Upper lobe of left lung (tissue), 6 donors: ENCODE measurements around the gene CERS6. TPM values are rescaled to one million over a fixed set of nuclear protein-coding genes. Genes with fewer than 3 reads are reported as not detected.
"Not testable (repeated sequence)": the region's sequence is repeated elsewhere in the genome, so short reads cannot be mapped to it uniquely, and the experiment has no call there.

Experiments
- ATAC-seq, 2 donors: fragments of 200-7000 bp; cut with Tn5 transposase; one replicate each; pipeline ENCODE4 v1.9.1; 2022; ENCODE audit warnings: mild to moderate bottlenecking in 2 of 2, moderate library complexity in 2 of 2; ENCODE audit not compliant: low FRiP score in 2 of 2
- DNase-seq, 2 donors: peaks; one replicate each; pipeline ENCODE4 v3.0.0-alpha.2; 2019 to 2020
- H3K27ac ChIP-seq, 4 donors: fragments of 200-600 bp; sonication (generic); one replicate each; pipeline ENCODE4 v1.5.1; 2016 to 2019
- H3K27me3 ChIP-seq, 4 donors: fragments of 200-600 bp; sonication (generic); one replicate each; pipeline ENCODE4 v1.5.1; 2017 to 2019
- H3K36me3 ChIP-seq, 4 donors: fragments of 200-600 bp; sonication (generic); one replicate each; pipeline ENCODE4 v1.5.1; 2016 to 2019
- H3K4me1 ChIP-seq, 4 donors: fragments of 200-600 bp; sonication (generic); one replicate each; pipeline ENCODE4 v1.5.1; 2018 to 2019
- H3K4me3 ChIP-seq, 4 donors: fragments of 200-600 bp; sonication (generic); one replicate each; pipeline ENCODE4 v1.5.1; 2017 to 2019; ENCODE audit warnings: mild to moderate bottlenecking in 2 of 4, moderate library complexity in 1 of 4
- H3K9me3 ChIP-seq, 4 donors: fragments of 200-600 bp; sonication (generic); one replicate each; pipeline ENCODE4 v1.5.1; 2018 to 2019
- CTCF ChIP-seq, 6 experiments: fragments of 450-650 bp in 4 of 6; fragments of 200-600 bp in 2 of 6; sonication (generic) in 2 of 6; IDR thresholded peaks; one replicate each; pipeline ENCODE4 v1.5.1; 2016 to 2019; ENCODE audit warnings: antibody characterized with exemption in 6 of 6
- EP300 ChIP-seq, 4 donors: sonication (generic); formaldehyde crosslinking; IDR thresholded peaks; one replicate each; pipeline ENCODE4 v1.5.1; 2017; ENCODE audit warnings: antibody characterized with exemption in 4 of 4, control low read depth in 2 of 4
- POLR2A ChIP-seq, 4 donors: fragments of 450-650 bp; IDR thresholded peaks; one replicate each; pipeline ENCODE4 v1.5.1; 2016 to 2017; ENCODE audit warnings: antibody characterized with exemption in 4 of 4, mild to moderate bottlenecking in 2 of 4
- POLR2AphosphoS5 ChIP-seq, 2 donors: sonication (generic); formaldehyde crosslinking; IDR thresholded peaks; one replicate each; pipeline ENCODE4 v1.5.1; 2017; ENCODE audit warnings: antibody characterized with exemption in 2 of 2
- WGBS, 2 donors: methylation state at CpG; one replicate each; pipeline ENCODE4 v1.1.5; 2017 to 2018; 5-methylcytosine and 5-hydroxymethylcytosine counted together
- total RNA-seq, 6 donors: library from RNA; depleted of rRNA in 4 of 6; stranded (reverse); fragments of >200 nt in 4 of 6; gene quantifications; one replicate each; pipeline versions ENCODE4 v1.1.0 to v1.2.1, GENCODE V29; 2016 to 2021
- donor health status: DM: no; HTN: no; CAD: no; lungs with moderate emphysema.
- donor health status: DM: no; HTN: yes; CAD: no; lungs with severe emphysema.

Gene CERS6
- total RNA-seq, 6 donors from 2014 or later, result 7.3 to 24.7 (median 16.6) TPM

GRCh38 chr2:168486477-168486876 lies 30.4 kb downstream of the CERS6 start:
- no peaks in the 10 kb centered on the region for H3K9me3 ChIP-seq
- no peaks in the 10 kb centered on the region for H3K36me3 ChIP-seq
- peaks cover 0 to 9% (median 3%) of the 10 kb centered on the region in 4 donors for H3K4me1 ChIP-seq
- TF ChIP-seq CTCF (IDR thresholded peaks at IDR 0.05) (no peak), EP300 (IDR thresholded peaks at IDR 0.05) (no peak), POLR2A (IDR thresholded peaks at IDR 0.05) (no peak), POLR2AphosphoS5 (IDR thresholded peaks at IDR 0.05) (no peak)
- H3K4me3 ChIP-seq, result no peak overlapping the region
- ATAC-seq (no peak), DNase-seq (no peak)
- 86 to 98% methylated on average over 3 of the region's 3 CpGs for WGBS, 2 donors
- H3K27ac ChIP-seq, result no peak overlapping the region
- no peaks in the 10 kb centered on the region for H3K27me3 ChIP-seq

DNA sequence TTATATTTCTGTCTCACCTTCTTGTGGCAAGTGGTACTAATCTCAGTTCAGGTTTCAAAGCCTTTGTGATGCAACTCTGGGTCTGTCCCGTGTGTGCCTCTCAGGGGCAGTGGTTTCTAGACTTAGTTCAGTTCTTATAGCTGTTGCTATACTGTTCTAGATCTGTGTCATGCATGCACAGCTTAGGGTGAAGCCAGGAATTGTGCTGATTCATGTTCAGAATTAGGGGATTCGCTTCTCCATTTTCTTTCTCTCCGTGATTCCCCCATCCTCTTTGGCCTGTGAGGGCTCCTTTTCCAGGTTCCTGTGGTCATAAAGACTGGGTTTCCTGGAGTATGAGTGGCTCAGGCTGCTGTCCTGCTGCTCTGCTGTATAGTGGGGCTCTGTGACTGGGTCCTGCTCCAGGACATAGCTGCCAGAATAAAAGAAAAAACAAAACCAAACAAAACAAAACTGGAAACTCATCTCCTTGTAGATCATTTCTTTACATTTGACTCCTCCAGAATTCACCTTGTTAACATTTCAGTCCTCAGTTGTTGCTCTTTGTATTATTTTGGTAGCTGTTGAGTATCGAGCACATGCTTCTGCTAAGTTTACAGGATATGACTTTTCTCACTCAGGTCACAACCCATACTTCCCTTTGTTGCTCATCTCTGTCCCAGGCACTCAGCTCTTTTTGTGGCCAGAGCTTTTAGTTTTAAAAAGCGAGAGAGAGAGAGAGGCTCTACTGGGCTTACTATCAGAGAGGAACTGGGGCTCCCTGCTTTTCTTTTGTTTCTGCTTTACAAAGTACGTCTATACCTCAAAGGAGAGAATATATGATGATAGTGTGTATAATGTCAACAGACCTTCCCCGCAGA lies 34.2 kb downstream of the CERS6 start:
- Histone ChIP-seq H3K36me3 (no peaks in the 10 kb centered on the region), H3K4me3 (peak overlapping the region in 2 of 4 donors; percentile 1 to 24), H3K27ac (peak overlapping the region; percentile 16 to 66 (median 30)), H3K9me3 (no peaks in the 10 kb centered on the region), H3K27me3 (no peaks in the 10 kb centered on the region), H3K4me1 (peaks cover 0 to 9% (median 3%) of the 10 kb centered on the region in 4 donors)
- peak; percentile 57 to 81 for ATAC-seq
- peak in 1 of 2 donors; percentile 29 for DNase-seq
- 43 to 50% methylated on average over 7 of the region's 7 CpGs for WGBS, 2 donors
- TF ChIP-seq EP300 (IDR thresholded peaks at IDR 0.05) (no peak), POLR2AphosphoS5 (IDR thresholded peaks at IDR 0.05) (no peak), POLR2A (IDR thresholded peaks at IDR 0.05) (no peak), CTCF (IDR thresholded peaks at IDR 0.05) (no peak)

DNA sequence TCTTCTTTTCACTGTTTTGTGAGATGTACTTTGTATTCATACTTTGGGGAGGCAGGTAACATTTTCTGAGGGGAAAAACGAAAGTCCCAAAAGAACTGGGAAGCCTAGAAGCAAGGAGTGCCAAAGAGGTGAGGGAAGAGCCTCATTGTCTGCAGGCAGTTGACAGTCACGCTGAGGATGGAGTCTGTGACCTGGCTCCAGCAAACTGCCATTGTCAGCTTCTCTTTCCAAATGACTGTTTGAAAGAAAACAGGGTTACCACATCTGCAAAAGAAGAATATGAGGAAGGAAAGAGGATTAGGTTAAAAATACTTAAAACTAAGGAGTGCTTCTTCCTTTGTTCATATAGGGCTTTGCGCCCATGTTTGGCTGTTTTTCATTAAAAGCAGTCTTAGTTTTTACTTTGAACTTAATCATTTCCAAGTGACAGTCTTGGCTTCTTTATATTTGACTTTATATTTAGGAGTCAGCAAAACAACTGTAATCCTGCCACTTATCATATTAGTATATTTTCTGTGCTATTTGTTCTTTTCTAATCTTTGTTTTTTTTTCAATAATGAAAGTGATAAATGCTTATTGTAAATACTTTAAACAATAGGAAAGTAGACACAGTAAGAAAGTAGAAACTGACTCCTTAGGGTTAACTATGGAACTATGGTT lies 35.0 kb downstream of the CERS6 start:
- Histone ChIP-seq H3K4me3 (peak overlapping the region in 2 of 4 donors; percentile 1 to 24), H3K4me1 (peaks cover 0 to 9% (median 3%) of the 10 kb centered on the region in 4 donors), H3K27me3 (no peaks in the 10 kb centered on the region), H3K27ac (peak overlapping the region; percentile 16 to 66 (median 30)), H3K36me3 (no peaks in the 10 kb centered on the region), H3K9me3 (no peaks in the 10 kb centered on the region)
- DNase-seq, result no peak
- TF ChIP-seq POLR2A (IDR thresholded peaks at IDR 0.05) (no peak), EP300 (IDR thresholded peaks at IDR 0.05) (no peak), POLR2AphosphoS5 (IDR thresholded peaks at IDR 0.05) (no peak), CTCF (IDR thresholded peaks at IDR 0.05) (no peak)
- peak in 1 of 2 donors; percentile 62 for ATAC-seq
- WGBS, 2 donors, result 44 to 50% methylated on average over 3 of the region's 3 CpGs

DNA sequence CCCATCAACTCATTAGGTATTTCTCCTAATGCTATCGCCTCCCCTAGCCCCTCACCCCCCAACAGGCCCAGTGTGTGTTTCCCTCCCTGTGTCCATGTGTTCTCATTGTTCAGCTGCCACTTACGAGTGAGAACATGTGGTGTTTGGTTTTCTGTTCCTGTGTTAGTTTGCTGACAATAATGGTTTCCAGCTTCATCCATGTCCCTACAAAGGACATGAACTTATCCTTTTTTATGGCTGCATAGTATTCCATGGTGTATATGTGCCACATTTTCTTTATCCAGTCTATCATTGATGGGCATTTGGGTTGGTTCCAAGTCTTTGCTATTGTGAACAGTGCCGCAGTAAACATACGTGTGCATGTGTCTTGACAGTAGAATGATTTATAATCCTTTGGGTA lies 35.7 kb downstream of the CERS6 start:
- H3K9me3 ChIP-seq, H3K4me1 ChIP-seq, H3K36me3 ChIP-seq, H3K27me3 ChIP-seq, DNase-seq, H3K4me3 ChIP-seq, H3K27ac ChIP-seq, ATAC-seq: not testable (repeated sequence)
- 91 to 94% methylated on average over 4 of the region's 4 CpGs for WGBS, 2 donors

- not testable (repeated sequence) for H3K27me3 ChIP-seq, H3K9me3 ChIP-seq, H3K27ac ChIP-seq, DNase-seq, H3K4me1 ChIP-seq, H3K36me3 ChIP-seq, H3K4me3 ChIP-seq, ATAC-seq
- 76 to 85% methylated on average over 2 of the region's 2 CpGs for WGBS, 2 donors
These were observed 37.1 kb downstream of the CERS6 start for GRCh38 chr2:168493219-168493618.
